Raji (cell line): Measurements from ENCODE around the gene STAP2.

Source experiments
- POLR2A ChIP-seq: IDR thresholded peaks from 2 replicates; pipeline ENCODE4 v1.6.1; 2011; ENCODE audit warnings: low read depth, low read length, control low read depth; ENCODE audit not compliant: insufficient read depth

STAP2 gene

GRCh38 chr19:4338441-4339355 is at the start of gene STAP2:
Gene STAP2, minus strand, starts transcription at chr19:4338827. Its CDS starts 74 bp downstream, at chr19:4338753.
- no peak for TF ChIP-seq POLR2A

- TF ChIP-seq POLR2A, result no peak
Measured at GRCh38 chr19:4386041-4386782, 47.6 kb upstream of the STAP2 start.

GRCh38 chr19:4385291-4386040 is 46.8 kb upstream of the STAP2 start:
- no peak for TF ChIP-seq POLR2A

- TF ChIP-seq POLR2A, result no peak
Measured at GRCh38 chr19:4380254-4380727, 41.7 kb upstream of the STAP2 start.

GRCh38 chr19:4379383-4380253 is 41.0 kb upstream of the STAP2 start:
- no peak for TF ChIP-seq POLR2A

- TF ChIP-seq POLR2A, result no peak
Measured at GRCh38 chr19:4378886-4379285, 40.3 kb upstream of the STAP2 start.

- TF ChIP-seq POLR2A, result no peak
Measured at GRCh38 chr19:4376991-4377781, 38.6 kb upstream of the STAP2 start.

- TF ChIP-seq POLR2A, result no peak
Measured at GRCh38 chr19:4376671-4376990, 38.0 kb upstream of the STAP2 start.

GRCh38 chr19:4376028-4376670 is 37.5 kb upstream of the STAP2 start:
- 0 out of 2 replicates have a peak, but pooled peaks have one; percentile 0 for TF ChIP-seq POLR2A

GRCh38 chr19:4375164-4376027 is 36.8 kb upstream of the STAP2 start:
- 0 out of 2 replicates have a peak, but pooled peaks have one; percentile 22 for TF ChIP-seq POLR2A

- TF ChIP-seq POLR2A, result no peak
Measured at GRCh38 chr19:4374498-4375163, 36.0 kb upstream of the STAP2 start.
